SK-N-SH treated with all-trans-retinoic acid at 6 μM for 48 hours (cell line): ENCODE measurements around the gene EMP3.

Source experiments
- ATAC-seq: fragments of 200-7000 bp; cut with Tn5 transposase; 3 replicates; pipeline ENCODE4 v1.9.1; 2020; ENCODE audit warnings: mild to moderate bottlenecking, moderate library complexity
- ARNTL ChIP-seq: fragments of 450-650 bp; formaldehyde crosslinking; IDR thresholded peaks from 2 replicates; pipeline ENCODE4 v1.5.0; 2020; ENCODE audit warnings: low read depth, mild to moderate bottlenecking, moderate library complexity, borderline replicate concordance
- BACH2 ChIP-seq: fragments of 250-450 bp; sonication (Bioruptor Pico); IDR thresholded peaks from 2 replicates; pipeline ENCODE4 v1.9.0; 2021; ENCODE audit warnings: mild to moderate bottlenecking, borderline replicate concordance
- CREB5 ChIP-seq: fragments of 250-450 bp; sonication (Bioruptor Pico); IDR thresholded peaks from 2 replicates; pipeline ENCODE4 v1.5.1; 2020; ENCODE audit warnings: low read depth, mild to moderate bottlenecking, moderate library complexity
- CSDC2 ChIP-seq: fragments of 250-450 bp; sonication (Bioruptor Pico); IDR thresholded peaks from 2 replicates; pipeline ENCODE4 v1.5.0; 2020; ENCODE audit warnings: mild to moderate bottlenecking, moderate library complexity
- CSRNP3 ChIP-seq: fragments of 250-450 bp; sonication (Bioruptor Pico); IDR thresholded peaks from 2 replicates; pipeline ENCODE4 v1.5.1; 2021; ENCODE audit warnings: mild to moderate bottlenecking, moderate library complexity
- ESRRG ChIP-seq: fragments of 250-450 bp; sonication (Bioruptor Pico); IDR thresholded peaks from 2 replicates; pipeline ENCODE4 v1.6.1; 2021; ENCODE audit warnings: mild to moderate bottlenecking
- GLIS3 ChIP-seq: fragments of 250-450 bp; sonication (Bioruptor Pico); IDR thresholded peaks from 2 replicates; pipeline ENCODE4 v1.5.0; 2020; ENCODE audit warnings: mild to moderate bottlenecking, moderate library complexity
- ISL1 ChIP-seq: fragments of 250-450 bp; sonication (Bioruptor Pico); IDR thresholded peaks from 2 replicates; pipeline ENCODE4 v2.1.2; 2022; ENCODE audit warnings: mild to moderate bottlenecking, moderate library complexity
- OSR1 ChIP-seq: fragments of 250-450 bp; sonication (Bioruptor Pico); IDR thresholded peaks from 2 replicates; pipeline ENCODE4 v1.8.0; 2022; ENCODE audit warnings: moderate library complexity, mild to moderate bottlenecking, inconsistent platforms
- PATZ1 ChIP-seq: fragments of 250-450 bp; sonication (Bioruptor Pico); IDR thresholded peaks from 2 replicates; pipeline ENCODE4 v1.8.0; 2020; ENCODE audit warnings: mild to moderate bottlenecking, moderate library complexity, borderline replicate concordance
- PPARA ChIP-seq: fragments of 250-450 bp; sonication (Bioruptor Pico); IDR thresholded peaks from 2 replicates; pipeline ENCODE4 v1.5.0; 2020; ENCODE audit warnings: mild to moderate bottlenecking, borderline replicate concordance
- RARB ChIP-seq: fragments of 250-450 bp; sonication (Bioruptor Pico); IDR thresholded peaks from 2 replicates; pipeline ENCODE4 v1.8.0; 2021; ENCODE audit warnings: mild to moderate bottlenecking, moderate library complexity
- SNAI2 ChIP-seq: fragments of 250-450 bp; sonication (Bioruptor Pico); IDR thresholded peaks from 2 replicates; pipeline ENCODE4 v1.5.0; 2020; ENCODE audit warnings: mild to moderate bottlenecking, moderate library complexity
- TCF4 ChIP-seq: fragments of 250-450 bp; sonication (Bioruptor Pico); IDR thresholded peaks from 2 replicates; pipeline ENCODE4 v1.8.0; 2021; ENCODE audit warnings: mild to moderate bottlenecking, moderate library complexity, borderline replicate concordance
- TOX ChIP-seq: fragments of 250-450 bp; sonication (Bioruptor Pico); IDR thresholded peaks from 2 replicates; pipeline ENCODE4 v1.8.0; 2021; ENCODE audit warnings: mild to moderate bottlenecking, moderate library complexity, borderline replicate concordance
- TSHZ2 ChIP-seq: fragments of 250-450 bp; sonication (Bioruptor Pico); IDR thresholded peaks from 2 replicates; pipeline ENCODE4 v1.5.0; 2020; ENCODE audit warnings: mild to moderate bottlenecking, moderate library complexity
- ZC3H10 ChIP-seq: fragments of 250-450 bp; sonication (Bioruptor Pico); IDR thresholded peaks from 2 replicates; pipeline ENCODE4 v1.5.1; 2021; ENCODE audit warnings: mild to moderate bottlenecking, moderate library complexity
- ZFP3 ChIP-seq: fragments of 250-450 bp; sonication (Bioruptor Pico); IDR thresholded peaks from 2 replicates; pipeline ENCODE4 v1.5.0; 2020; ENCODE audit warnings: mild to moderate bottlenecking, moderate library complexity
- ZFP30 ChIP-seq: fragments of 450-650 bp; formaldehyde crosslinking; IDR thresholded peaks from 2 replicates; pipeline ENCODE4 v1.5.0; 2022; ENCODE audit warnings: mild to moderate bottlenecking, moderate library complexity
- ZNF565 ChIP-seq: fragments of 450-650 bp; formaldehyde crosslinking; conservative IDR thresholded peaks from 2 replicates; pipeline ENCODE4 v1.5.0; 2020; ENCODE audit warnings: low read depth, mild to moderate bottlenecking, moderate library complexity
- ZNF70 ChIP-seq: fragments of 450-650 bp; formaldehyde crosslinking; IDR thresholded peaks from 2 replicates; pipeline ENCODE4 v1.5.0; 2020; ENCODE audit warnings: mild to moderate bottlenecking, moderate library complexity
- ZNF8 ChIP-seq: fragments of 450-650 bp; formaldehyde crosslinking; IDR thresholded peaks from 2 replicates; pipeline ENCODE4 v1.5.0; 2020; ENCODE audit warnings: mild to moderate bottlenecking, moderate library complexity

EMP3 gene

GRCh38 chr19:48297975-48298374, 27.4 kb upstream of the EMP3 start:
- TF ChIP-seq ZNF565 (CRISPR knock-in tag) (no peak), GLIS3 (CRISPR knock-in tag) (no peak), PPARA (CRISPR knock-in tag) (no peak)

GRCh38 chr19:48301886-48302599, 23.3 kb upstream of the EMP3 start:
- ATAC-seq, result no peak
- TF ChIP-seq ISL1 (no peak), CSDC2 (no peak)

More at GRCh38 chr19:48297975-48298374, 27.4 kb upstream of the EMP3 start:
- ATAC-seq, result no peak

- no peak for ATAC-seq
- TF ChIP-seq TSHZ2 (CRISPR knock-in tag) (no peak), ZNF565 (CRISPR knock-in tag) (no peak), ZFP3 (no peak), ARNTL (no peak), GLIS3 (CRISPR knock-in tag) (no peak), CREB5 (no peak), CSDC2 (no peak), BACH2 (CRISPR knock-in tag) (no peak), PPARA (CRISPR knock-in tag) (no peak)
These were observed 22.8 kb upstream of the EMP3 start for GRCh38 chr19:48302600-48302959.

GRCh38 chr19:48303367-48303766, 22.0 kb upstream of the EMP3 start:
- TF ChIP-seq ESRRG (CRISPR knock-in tag), result no peak
- TF ChIP-seq TSHZ2 (CRISPR knock-in tag), result no peak
- no peak for TF ChIP-seq ZNF565 (CRISPR knock-in tag)
- no peak for TF ChIP-seq OSR1
- no peak for TF ChIP-seq ZFP3
- no peak for TF ChIP-seq TOX (CRISPR knock-in tag)
- TF ChIP-seq GLIS3 (CRISPR knock-in tag), result no peak
- no peak for TF ChIP-seq BACH2 (CRISPR knock-in tag)
- TF ChIP-seq TCF4 (CRISPR knock-in tag), result no peak
- TF ChIP-seq PPARA (CRISPR knock-in tag), result no peak
- TF ChIP-seq ZC3H10 (CRISPR knock-in tag), result no peak
- no peak for TF ChIP-seq ZFP30 (CRISPR knock-in tag)
- no peak for TF ChIP-seq ARNTL
- no peak for TF ChIP-seq RARB (CRISPR knock-in tag)
- no peak for ATAC-seq

GRCh38 chr19:48303866-48304265, 21.5 kb upstream of the EMP3 start:
- no peak for TF ChIP-seq PATZ1 (CRISPR knock-in tag)
- no peak for TF ChIP-seq PPARA (CRISPR knock-in tag)
- no peak for TF ChIP-seq ZNF8 (CRISPR knock-in tag)
- TF ChIP-seq CSRNP3 (CRISPR knock-in tag), result no peak
- TF ChIP-seq ZNF565 (CRISPR knock-in tag), result no peak
- TF ChIP-seq TOX (CRISPR knock-in tag), result no peak
- TF ChIP-seq ZNF70, result no peak
- TF ChIP-seq SNAI2 (CRISPR knock-in tag), result no peak
- TF ChIP-seq ESRRG (CRISPR knock-in tag), result no peak
- no peak for TF ChIP-seq ZC3H10 (CRISPR knock-in tag)
- no peak for TF ChIP-seq ZFP30 (CRISPR knock-in tag)
- no peak for TF ChIP-seq ZFP3
- TF ChIP-seq ARNTL, result no peak
- TF ChIP-seq CREB5, result no peak
- no peak for TF ChIP-seq ISL1
- TF ChIP-seq, all 23 proteins: peak for 0
- ATAC-seq, result no peak
